ENCODE data around the gene RASSF8.

Gene RASSF8

GRCh38 chr12:26009593-26009992 is 51.1 kb downstream of the RASSF8 start:
- H3K27ac ChIP-seq (ENCODE audit: low read depth, low read length, severe bottlenecking) = no peak overlapping the region
- H3K9me3 ChIP-seq (ENCODE audit: control insufficient read depth, low read length) = no peaks in the 10 kb centered on the region
- no peak overlapping the region for H3K4me3 ChIP-seq (ENCODE audit: extremely low read depth, insufficient read depth, low read length, poor library complexity, severe bottlenecking)
- H3K36me3 ChIP-seq (ENCODE audit: control insufficient read depth, insufficient read depth, low read length) = peaks cover 4% of the 10 kb centered on the region
- WGBS, 2 experiments (ENCODE audit: insufficient coverage in 2 of 2) = 96 to 100% methylated on average over 1 of the region's 1 CpG
- H3K4me1 ChIP-seq (ENCODE audit: control insufficient read depth, insufficient read depth, low read length, poor library complexity, severe bottlenecking) = no peaks in the 10 kb centered on the region

GRCh38 chr12:26010293-26010821 is 51.9 kb downstream of the RASSF8 start:
- Histone ChIP-seq H3K27ac (ENCODE audit: low read depth, low read length, severe bottlenecking) (no peak overlapping the region), H3K4me1 (ENCODE audit: control insufficient read depth, insufficient read depth, low read length, poor library complexity, severe bottlenecking) (no peaks in the 10 kb centered on the region), H3K36me3 (ENCODE audit: control insufficient read depth, insufficient read depth, low read length) (peaks cover 4% of the 10 kb centered on the region), H3K9me3 (ENCODE audit: control insufficient read depth, low read length) (no peaks in the 10 kb centered on the region), H3K4me3 (ENCODE audit: extremely low read depth, insufficient read depth, low read length, poor library complexity, severe bottlenecking) (no peak overlapping the region)
- 70 to 75% methylated on average over 3 to 4 of the region's 6 CpGs for WGBS, 2 experiments (ENCODE audit: insufficient coverage in 2 of 2)

- H3K9me3 ChIP-seq (ENCODE audit: control insufficient read depth, low read length) = no peaks in the 10 kb centered on the region
- no peak overlapping the region for H3K27ac ChIP-seq (ENCODE audit: low read depth, low read length, severe bottlenecking)
- peaks cover 4% of the 10 kb centered on the region for H3K36me3 ChIP-seq (ENCODE audit: control insufficient read depth, insufficient read depth, low read length)
- H3K4me1 ChIP-seq (ENCODE audit: control insufficient read depth, insufficient read depth, low read length, poor library complexity, severe bottlenecking) = no peaks in the 10 kb centered on the region
- H3K4me3 ChIP-seq (ENCODE audit: extremely low read depth, insufficient read depth, low read length, poor library complexity, severe bottlenecking) = no peak overlapping the region
- no CpG with 5 or more reads among the region's 2 CpGs for WGBS, 2 experiments (ENCODE audit: insufficient coverage in 2 of 2)
Measured at GRCh38 chr12:26011099-26011498, 52.6 kb downstream of the RASSF8 start.

GRCh38 chr12:26014085-26014484 is 55.6 kb downstream of the RASSF8 start:
- H3K4me1 ChIP-seq (ENCODE audit: control insufficient read depth, insufficient read depth, low read length, poor library complexity, severe bottlenecking) = no peaks in the 10 kb centered on the region
- WGBS, 2 experiments (ENCODE audit: insufficient coverage in 2 of 2) = 92 to 100% methylated on average over 1 to 4 of the region's 6 CpGs

DNA sequence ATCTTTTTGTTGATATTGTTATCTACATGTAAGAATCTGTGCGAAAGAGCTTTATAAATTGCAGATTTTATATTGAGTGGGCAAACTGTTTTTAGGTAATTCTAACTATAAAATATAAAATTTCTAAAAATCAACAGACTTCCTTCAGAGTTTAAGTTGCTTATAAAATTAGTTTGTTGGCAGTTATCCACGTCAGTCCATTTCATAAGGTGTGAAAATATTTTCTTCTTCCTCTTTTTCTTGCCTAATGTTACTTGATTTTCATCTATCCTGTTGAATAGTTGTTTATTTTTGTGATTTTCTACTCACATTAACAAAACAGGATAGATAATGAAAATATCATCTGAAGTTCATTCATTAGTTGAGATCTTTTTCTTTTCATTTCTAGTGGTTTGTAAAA is 58.0 kb downstream of the RASSF8 start:
- Histone ChIP-seq H3K4me1 (ENCODE audit: control insufficient read depth, insufficient read depth, low read length, poor library complexity, severe bottlenecking) (no peaks in the 10 kb centered on the region), H3K9me3 (ENCODE audit: control insufficient read depth, low read length) (no peaks in the 10 kb centered on the region), H3K27ac (ENCODE audit: low read depth, low read length, severe bottlenecking) (no peak overlapping the region), H3K36me3 (ENCODE audit: control insufficient read depth, insufficient read depth, low read length) (no peaks in the 10 kb centered on the region), H3K4me3 (ENCODE audit: extremely low read depth, insufficient read depth, low read length, poor library complexity, severe bottlenecking) (no peak overlapping the region)
- WGBS, 2 experiments (ENCODE audit: insufficient coverage in 2 of 2) = no CpG with 5 or more reads among the region's 2 CpGs

More at GRCh38 chr12:26014085-26014484, 55.6 kb downstream of the RASSF8 start:
- Histone ChIP-seq H3K27ac (ENCODE audit: low read depth, low read length, severe bottlenecking) (no peak overlapping the region), H3K9me3 (ENCODE audit: control insufficient read depth, low read length) (no peaks in the 10 kb centered on the region), H3K36me3 (ENCODE audit: control insufficient read depth, insufficient read depth, low read length) (no peaks in the 10 kb centered on the region), H3K4me3 (ENCODE audit: extremely low read depth, insufficient read depth, low read length, poor library complexity, severe bottlenecking) (no peak overlapping the region)

GRCh38 chr12:26017484-26018211 is 59.2 kb downstream of the RASSF8 start:
- H3K9me3 ChIP-seq (ENCODE audit: control insufficient read depth, low read length) = no peaks in the 10 kb centered on the region
- no peak overlapping the region for H3K4me3 ChIP-seq (ENCODE audit: extremely low read depth, insufficient read depth, low read length, poor library complexity, severe bottlenecking)
- no peaks in the 10 kb centered on the region for H3K36me3 ChIP-seq (ENCODE audit: control insufficient read depth, insufficient read depth, low read length)
- 57% methylated on average over 1 of the region's 4 CpGs; no CpG with 5 or more reads in 1 of the 2 experiments for WGBS, 2 experiments (ENCODE audit: insufficient coverage in 2 of 2)
- peak overlapping the region; percentile 13 for H3K27ac ChIP-seq (ENCODE audit: low read depth, low read length, severe bottlenecking)
- no peaks in the 10 kb centered on the region for H3K4me1 ChIP-seq (ENCODE audit: control insufficient read depth, insufficient read depth, low read length, poor library complexity, severe bottlenecking)

GRCh38 chr12:26018926-26019325 is 60.4 kb downstream of the RASSF8 start:
- H3K4me3 ChIP-seq (ENCODE audit: extremely low read depth, insufficient read depth, low read length, poor library complexity, severe bottlenecking) = no peak overlapping the region
- no peak overlapping the region for H3K27ac ChIP-seq (ENCODE audit: low read depth, low read length, severe bottlenecking)
- WGBS, 2 experiments (ENCODE audit: insufficient coverage in 2 of 2) = no CpG with 5 or more reads among the region's 2 CpGs

DNA sequence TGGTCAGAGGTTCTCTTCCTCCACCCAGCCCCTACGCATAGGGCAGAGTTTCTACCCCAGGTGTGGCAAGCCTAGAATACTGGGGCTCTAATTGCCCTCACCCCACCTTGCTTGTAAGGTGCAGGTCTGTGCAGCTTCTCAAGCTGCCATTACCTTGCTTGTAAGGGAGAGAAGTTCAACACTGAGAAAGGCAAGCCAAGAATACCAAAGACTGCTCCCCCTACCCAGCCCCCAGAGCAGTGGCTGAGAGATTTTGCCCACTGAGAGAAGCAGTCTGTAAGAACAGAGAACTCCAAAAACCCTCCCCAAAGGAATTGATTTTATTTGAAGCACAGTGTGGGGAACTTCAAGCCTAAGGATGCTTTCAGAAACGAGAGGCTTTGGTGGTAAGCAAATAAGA is 63.1 kb downstream of the RASSF8 start:
- Histone ChIP-seq H3K4me3 (ENCODE audit: extremely low read depth, insufficient read depth, low read length, poor library complexity, severe bottlenecking) (no peak overlapping the region), H3K4me1 (ENCODE audit: control insufficient read depth, insufficient read depth, low read length, poor library complexity, severe bottlenecking) (no peaks in the 10 kb centered on the region), H3K9me3 (ENCODE audit: control insufficient read depth, low read length) (no peaks in the 10 kb centered on the region), H3K36me3 (ENCODE audit: control insufficient read depth, insufficient read depth, low read length) (peaks cover 6% of the 10 kb centered on the region), H3K27ac (ENCODE audit: low read depth, low read length, severe bottlenecking) (no peak overlapping the region)
- WGBS, 2 experiments (ENCODE audit: insufficient coverage in 2 of 2) = 100% methylated on average over 1 of the region's 2 CpGs; no CpG with 5 or more reads in 1 of the 2 experiments

More at GRCh38 chr12:26018926-26019325, 60.4 kb downstream of the RASSF8 start:
- Histone ChIP-seq H3K9me3 (ENCODE audit: control insufficient read depth, low read length) (no peaks in the 10 kb centered on the region), H3K4me1 (ENCODE audit: control insufficient read depth, insufficient read depth, low read length, poor library complexity, severe bottlenecking) (no peaks in the 10 kb centered on the region), H3K36me3 (ENCODE audit: control insufficient read depth, insufficient read depth, low read length) (no peaks in the 10 kb centered on the region)

DNA sequence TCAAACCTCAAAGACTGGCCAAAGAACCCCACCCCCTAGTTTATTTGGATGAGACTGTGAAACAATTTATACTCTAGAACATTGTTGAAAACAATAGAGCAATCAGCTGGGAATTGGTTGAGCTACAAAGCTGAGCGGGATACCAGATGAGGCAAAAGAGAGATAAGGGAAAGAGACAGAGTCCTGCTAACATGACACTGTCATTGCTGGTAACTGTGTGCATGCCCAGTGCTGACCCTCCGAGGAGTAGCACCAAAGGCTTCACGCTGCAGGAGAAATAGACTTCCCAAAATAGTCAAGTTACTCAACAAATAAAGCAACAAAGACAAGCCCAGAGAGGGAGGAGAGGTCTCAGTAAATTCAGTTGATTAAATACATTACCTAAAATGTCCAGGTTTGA is 63.6 kb downstream of the RASSF8 start:
- no peak overlapping the region for H3K4me3 ChIP-seq (ENCODE audit: extremely low read depth, insufficient read depth, low read length, poor library complexity, severe bottlenecking)
- no peak overlapping the region for H3K27ac ChIP-seq (ENCODE audit: low read depth, low read length, severe bottlenecking)
- peaks cover 6% of the 10 kb centered on the region for H3K36me3 ChIP-seq (ENCODE audit: control insufficient read depth, insufficient read depth, low read length)
- no peaks in the 10 kb centered on the region for H3K9me3 ChIP-seq (ENCODE audit: control insufficient read depth, low read length)
- H3K4me1 ChIP-seq (ENCODE audit: control insufficient read depth, insufficient read depth, low read length, poor library complexity, severe bottlenecking) = no peaks in the 10 kb centered on the region
- WGBS, 2 experiments (ENCODE audit: insufficient coverage in 2 of 2) = 88 to 100% methylated on average over 1 of the region's 3 CpGs

DNA sequence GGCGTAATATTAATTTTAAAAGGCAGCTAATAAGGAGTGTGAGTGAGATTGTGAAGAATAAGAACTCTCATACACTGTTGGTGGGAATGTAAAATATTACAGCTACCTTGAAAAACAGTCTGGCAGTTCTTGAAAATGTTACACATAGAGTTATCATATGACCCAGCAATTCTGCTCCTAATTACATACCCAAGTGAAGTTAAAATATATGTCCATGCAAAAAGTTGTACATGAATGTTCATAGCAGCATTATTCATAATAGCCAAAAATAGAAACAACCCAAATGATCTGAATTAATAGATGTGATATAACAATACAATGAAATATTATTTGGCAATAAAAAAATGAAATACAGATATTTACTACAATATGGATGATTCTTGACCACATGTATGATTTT is 68.2 kb downstream of the RASSF8 start:
- H3K27ac ChIP-seq (ENCODE audit: low read depth, low read length, severe bottlenecking) = no peak overlapping the region
- peaks cover 6% of the 10 kb centered on the region for H3K36me3 ChIP-seq (ENCODE audit: control insufficient read depth, insufficient read depth, low read length)
- 100% methylated on average over 1 of the region's 1 CpG for WGBS, 2 experiments (ENCODE audit: insufficient coverage in 2 of 2)
- H3K4me3 ChIP-seq (ENCODE audit: extremely low read depth, insufficient read depth, low read length, poor library complexity, severe bottlenecking) = no peak overlapping the region
- H3K9me3 ChIP-seq (ENCODE audit: control insufficient read depth, low read length) = no peaks in the 10 kb centered on the region
- peaks cover 5% of the 10 kb centered on the region for H3K4me1 ChIP-seq (ENCODE audit: control insufficient read depth, insufficient read depth, low read length, poor library complexity, severe bottlenecking)

- peaks cover 5% of the 10 kb centered on the region for H3K4me1 ChIP-seq (ENCODE audit: control insufficient read depth, insufficient read depth, low read length, poor library complexity, severe bottlenecking)
- H3K9me3 ChIP-seq (ENCODE audit: control insufficient read depth, low read length) = no peaks in the 10 kb centered on the region
- no peak overlapping the region for H3K27ac ChIP-seq (ENCODE audit: low read depth, low read length, severe bottlenecking)
- peaks cover 6% of the 10 kb centered on the region for H3K36me3 ChIP-seq (ENCODE audit: control insufficient read depth, insufficient read depth, low read length)
- H3K4me3 ChIP-seq (ENCODE audit: extremely low read depth, insufficient read depth, low read length, poor library complexity, severe bottlenecking) = no peak overlapping the region
Measured at GRCh38 chr12:26027401-26027800, 68.9 kb downstream of the RASSF8 start.

Measured in mesodermal cell (in vitro differentiated cells).